ENCODE data around the gene ZC3H4. TPM values are rescaled to one million over a fixed set of nuclear protein-coding genes. Genes with fewer than 3 reads are reported as not detected.
A peak's percentile ranks its signal among the peaks of the same experiment; 100 is the strongest.

ZC3H4 gene
- 10 to 100 TPM in 1 of 2 donors, 1 to 10 TPM in 1; 8.4 to 13.5 TPM for polyA plus RNA-seq

DNA sequence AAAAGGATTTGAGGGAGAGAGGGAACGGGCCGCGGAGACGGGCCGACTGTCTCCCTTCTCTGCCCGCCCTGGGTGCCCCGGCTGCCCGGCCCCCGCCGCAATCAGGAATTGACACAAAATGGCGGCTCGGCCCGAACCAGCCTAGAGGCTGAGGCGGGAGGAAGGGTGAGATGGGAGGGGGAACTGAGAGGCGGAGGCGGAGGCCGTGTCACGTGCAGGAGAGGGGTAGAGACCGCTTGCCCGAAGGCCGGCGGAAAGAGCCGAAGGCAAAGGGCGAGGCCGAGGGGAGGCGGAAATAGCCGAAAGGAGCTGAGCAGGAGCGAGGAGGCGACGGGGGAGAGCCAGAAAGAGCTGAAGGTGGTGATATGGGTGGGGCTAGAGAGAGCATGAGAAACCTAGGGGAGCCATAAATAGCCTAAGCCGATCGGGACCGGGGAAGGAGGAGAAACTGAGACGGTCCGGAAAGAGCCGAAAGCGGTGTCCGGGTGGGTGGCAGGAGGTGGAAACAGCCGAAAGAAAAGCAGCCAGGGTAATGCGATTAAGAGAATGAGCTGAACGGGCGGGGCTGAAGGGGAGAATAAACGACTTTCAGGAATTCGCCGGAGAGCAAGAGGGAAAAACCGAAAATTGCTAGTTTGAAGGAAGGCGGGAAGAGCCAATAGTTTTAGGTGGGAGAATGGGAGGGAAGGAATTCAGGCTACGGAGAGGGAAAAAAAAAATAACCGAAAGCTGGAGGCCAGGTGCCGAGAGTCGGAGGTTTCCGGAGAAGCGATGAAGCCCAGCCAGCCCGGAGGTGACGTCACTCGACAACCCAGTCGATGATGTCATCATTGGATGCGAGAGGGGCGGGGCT lies at the start of gene ZC3H4:
ZC3H4 (minus strand) TSS at position 780 of the 853 bp plus-strand sequence. CDS start 1,192 bp downstream, outside the sequence.
- Histone ChIP-seq H3K27me3 (ENCODE audit: control insufficient read depth in 1 of 2, insufficient read depth in 2 of 2, low read length in 2 of 2) (no peaks in the 10 kb centered on the region), H3K4me1 (ENCODE audit: control insufficient read depth in 2 of 2, insufficient read depth in 2 of 2, low read length in 1 of 2) (no peaks in the 10 kb centered on the region), H3K36me3 (ENCODE audit: control insufficient read depth in 2 of 2, insufficient read depth in 2 of 2, low read length in 1 of 2) (no peaks in the 10 kb centered on the region), H3K9me3 (ENCODE audit: control insufficient read depth in 2 of 2, insufficient read depth in 1 of 2, low read depth in 1 of 2, low read length in 1 of 2) (no peaks in the 10 kb centered on the region), H3K4me3 (ENCODE audit: low read depth in 1 of 2, low read length in 2 of 2) (peak within 1 kb of the TSS; percentile 75 to 94), H3K27ac (ENCODE audit: low read depth in 2 of 2, low read length in 1 of 2) (peak within 1 kb of the TSS; percentile 100)
- 0% methylated on average over 59 of the region's 59 CpGs for WGBS, 2 donors

DNA sequence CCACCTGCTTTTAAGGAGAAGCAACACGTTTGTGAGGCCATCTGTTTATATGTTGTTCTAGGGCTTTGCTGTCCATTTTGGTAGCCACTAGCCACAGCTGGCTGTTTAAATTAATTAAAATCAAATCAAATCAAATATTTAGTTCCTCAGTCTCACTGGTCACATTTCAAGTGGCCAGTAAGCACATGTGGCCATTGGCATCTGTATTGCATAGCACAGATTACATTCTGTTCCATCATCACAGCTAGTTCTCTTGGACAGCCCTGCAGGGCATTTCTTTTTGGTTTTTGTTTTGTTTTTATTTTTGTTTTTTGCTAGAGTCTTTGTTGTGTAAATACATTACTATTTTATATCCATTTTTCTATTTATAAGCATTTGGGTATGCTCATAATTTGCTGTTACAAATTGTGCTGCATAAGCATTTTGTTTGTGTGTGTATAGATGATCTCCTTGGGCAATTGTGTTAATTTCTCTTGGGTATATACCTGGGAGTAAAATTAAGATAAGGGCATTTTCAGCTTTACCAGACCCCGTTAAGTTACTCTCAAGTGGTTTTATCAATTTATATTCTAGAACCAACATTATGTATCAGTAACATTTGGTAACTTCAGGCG lies 48.4 kb upstream of the ZC3H4 start:
- H3K36me3 ChIP-seq (ENCODE audit: control insufficient read depth in 2 of 2, insufficient read depth in 2 of 2, low read length in 1 of 2) = peaks cover 0 to 2% of the 10 kb centered on the region in 2 donors
- no peaks in the 10 kb centered on the region for H3K27me3 ChIP-seq (ENCODE audit: control insufficient read depth in 1 of 2, insufficient read depth in 2 of 2, low read length in 2 of 2)
- 75 to 77% methylated on average over 3 of the region's 3 CpGs for WGBS, 2 donors
- H3K9me3 ChIP-seq (ENCODE audit: control insufficient read depth in 2 of 2, insufficient read depth in 1 of 2, low read depth in 1 of 2, low read length in 1 of 2) = no peaks in the 10 kb centered on the region
- no peak overlapping the region for H3K4me3 ChIP-seq (ENCODE audit: low read depth in 1 of 2, low read length in 2 of 2)
- H3K4me1 ChIP-seq (ENCODE audit: control insufficient read depth in 2 of 2, insufficient read depth in 2 of 2, low read length in 1 of 2) = peaks cover 9 to 15% of the 10 kb centered on the region in 2 donors
- no peak overlapping the region for H3K27ac ChIP-seq (ENCODE audit: low read depth in 2 of 2, low read length in 1 of 2)

DNA sequence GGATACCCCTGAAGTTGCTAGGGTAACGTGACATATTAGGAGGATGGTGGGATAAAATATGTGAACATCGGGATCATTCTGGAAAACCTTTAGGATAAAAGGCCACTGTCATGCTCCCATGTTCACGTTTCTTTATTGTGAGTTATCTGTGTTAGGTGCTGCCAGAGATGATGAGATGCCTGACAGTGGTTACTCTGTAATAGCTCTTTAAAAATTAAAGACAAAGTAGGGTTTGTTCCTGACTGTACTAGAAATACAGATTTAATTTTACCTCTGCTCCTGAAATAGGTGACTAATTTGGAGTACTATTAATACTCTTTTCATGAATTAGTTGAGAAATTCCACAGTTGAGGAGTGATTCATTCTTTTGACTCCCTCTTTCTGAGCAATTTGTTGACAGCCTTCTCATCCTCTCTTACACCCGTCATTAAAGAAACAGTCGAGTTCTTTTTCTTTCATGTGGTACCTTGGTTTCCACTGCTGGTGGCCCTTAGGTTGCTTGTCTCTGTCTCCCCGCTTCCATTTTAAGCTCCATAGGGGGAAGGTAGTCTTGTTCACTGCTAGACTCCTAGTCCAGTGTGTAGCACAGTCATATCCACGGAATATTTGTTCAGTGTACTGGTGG lies 45.4 kb upstream of the ZC3H4 start:
- Histone ChIP-seq H3K4me3 (ENCODE audit: low read depth in 1 of 2, low read length in 2 of 2) (no peak overlapping the region), H3K9me3 (ENCODE audit: control insufficient read depth in 2 of 2, insufficient read depth in 1 of 2, low read depth in 1 of 2, low read length in 1 of 2) (no peaks in the 10 kb centered on the region), H3K36me3 (ENCODE audit: control insufficient read depth in 2 of 2, insufficient read depth in 2 of 2, low read length in 1 of 2) (peaks cover 0 to 4% of the 10 kb centered on the region in 2 donors), H3K4me1 (ENCODE audit: control insufficient read depth in 2 of 2, insufficient read depth in 2 of 2, low read length in 1 of 2) (peaks cover 9 to 15% of the 10 kb centered on the region in 2 donors), H3K27me3 (ENCODE audit: control insufficient read depth in 1 of 2, insufficient read depth in 2 of 2, low read length in 2 of 2) (no peaks in the 10 kb centered on the region), H3K27ac (ENCODE audit: low read depth in 2 of 2, low read length in 1 of 2) (peak overlapping the region; percentile 71 to 93)
- 61 to 72% methylated on average over 7 of the region's 7 CpGs for WGBS, 2 donors

- Histone ChIP-seq H3K36me3 (ENCODE audit: control insufficient read depth in 2 of 2, insufficient read depth in 2 of 2, low read length in 1 of 2) (peaks cover 0 to 4% of the 10 kb centered on the region in 2 donors), H3K9me3 (ENCODE audit: control insufficient read depth in 2 of 2, insufficient read depth in 1 of 2, low read depth in 1 of 2, low read length in 1 of 2) (no peaks in the 10 kb centered on the region), H3K27ac (ENCODE audit: low read depth in 2 of 2, low read length in 1 of 2) (peak overlapping the region; percentile 71 to 93), H3K4me3 (ENCODE audit: low read depth in 1 of 2, low read length in 2 of 2) (no peak overlapping the region), H3K27me3 (ENCODE audit: control insufficient read depth in 1 of 2, insufficient read depth in 2 of 2, low read length in 2 of 2) (no peaks in the 10 kb centered on the region), H3K4me1 (ENCODE audit: control insufficient read depth in 2 of 2, insufficient read depth in 2 of 2, low read length in 1 of 2) (peaks cover 9 to 15% of the 10 kb centered on the region in 2 donors)
- 55 to 62% methylated on average over 8 of the region's 8 CpGs for WGBS, 2 donors
Measured at GRCh38 chr19:47158367-47158791, 44.8 kb upstream of the ZC3H4 start.

DNA sequence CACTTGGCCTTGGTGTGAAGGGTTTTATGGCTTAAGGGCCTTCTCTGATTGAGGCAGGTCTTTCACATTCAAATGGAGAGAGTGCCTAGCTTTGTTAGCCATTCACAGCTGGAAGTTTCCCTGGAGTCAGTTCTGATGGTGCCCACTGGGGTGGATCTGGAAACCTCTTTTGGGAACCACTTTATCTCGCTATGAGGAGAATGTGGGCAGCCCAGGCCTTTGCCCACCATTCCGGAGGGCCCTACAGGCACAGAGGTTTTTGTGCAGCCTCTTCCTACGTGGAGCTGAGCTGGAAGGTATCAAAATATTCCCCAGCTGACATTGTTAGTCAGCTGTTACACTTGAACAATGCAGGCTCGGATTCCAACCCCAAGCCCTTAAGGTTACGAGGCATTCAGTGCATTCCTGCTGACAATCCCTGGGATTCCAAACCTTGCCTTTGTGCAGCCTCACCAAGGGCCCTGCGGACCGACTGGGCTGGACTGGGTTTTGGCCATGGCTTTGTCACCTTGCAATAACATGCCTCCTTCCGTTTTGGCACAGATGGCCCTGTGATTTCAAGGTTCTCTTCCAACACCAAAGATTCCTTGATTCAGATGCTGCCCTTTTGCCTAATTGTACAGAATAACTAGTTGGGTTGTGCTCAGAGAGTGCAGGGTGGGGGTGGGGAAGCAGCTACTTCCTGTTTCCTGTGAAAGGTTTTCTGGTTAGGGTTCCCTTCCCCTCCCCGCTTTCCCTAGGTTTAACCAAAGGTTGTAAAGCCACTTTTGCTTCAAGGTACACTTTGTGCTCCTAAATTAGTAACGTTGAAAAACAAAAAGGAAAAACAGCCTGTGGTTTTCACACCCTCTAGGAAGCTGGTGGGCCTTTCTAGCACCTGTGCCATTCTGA lies 44.1 kb upstream of the ZC3H4 start:
- peaks cover 9 to 15% of the 10 kb centered on the region in 2 donors for H3K4me1 ChIP-seq (ENCODE audit: control insufficient read depth in 2 of 2, insufficient read depth in 2 of 2, low read length in 1 of 2)
- WGBS, 2 donors = 30 to 35% methylated on average over 10 of the region's 10 CpGs
- peaks cover 0 to 4% of the 10 kb centered on the region in 2 donors for H3K36me3 ChIP-seq (ENCODE audit: control insufficient read depth in 2 of 2, insufficient read depth in 2 of 2, low read length in 1 of 2)
- no peaks in the 10 kb centered on the region for H3K9me3 ChIP-seq (ENCODE audit: control insufficient read depth in 2 of 2, insufficient read depth in 1 of 2, low read depth in 1 of 2, low read length in 1 of 2)
- H3K4me3 ChIP-seq (ENCODE audit: low read depth in 1 of 2, low read length in 2 of 2) = no peak overlapping the region
- no peaks in the 10 kb centered on the region for H3K27me3 ChIP-seq (ENCODE audit: control insufficient read depth in 1 of 2, insufficient read depth in 2 of 2, low read length in 2 of 2)
- peak overlapping the region; percentile 71 to 93 for H3K27ac ChIP-seq (ENCODE audit: low read depth in 2 of 2, low read length in 1 of 2)

GRCh38 chr19:47156861-47157430 lies 43.4 kb upstream of the ZC3H4 start:
- no peak overlapping the region for H3K4me3 ChIP-seq (ENCODE audit: low read depth in 1 of 2, low read length in 2 of 2)
- peak overlapping the region; percentile 71 to 93 for H3K27ac ChIP-seq (ENCODE audit: low read depth in 2 of 2, low read length in 1 of 2)
- peaks cover 9 to 15% of the 10 kb centered on the region in 2 donors for H3K4me1 ChIP-seq (ENCODE audit: control insufficient read depth in 2 of 2, insufficient read depth in 2 of 2, low read length in 1 of 2)
- H3K27me3 ChIP-seq (ENCODE audit: control insufficient read depth in 1 of 2, insufficient read depth in 2 of 2, low read length in 2 of 2) = no peaks in the 10 kb centered on the region
- H3K9me3 ChIP-seq (ENCODE audit: control insufficient read depth in 2 of 2, insufficient read depth in 1 of 2, low read depth in 1 of 2, low read length in 1 of 2) = no peaks in the 10 kb centered on the region
- peaks cover 0 to 4% of the 10 kb centered on the region in 2 donors for H3K36me3 ChIP-seq (ENCODE audit: control insufficient read depth in 2 of 2, insufficient read depth in 2 of 2, low read length in 1 of 2)
- 42 to 52% methylated on average over 7 of the region's 7 CpGs for WGBS, 2 donors

GRCh38 chr19:47155148-47155547 lies 41.6 kb upstream of the ZC3H4 start:
- Histone ChIP-seq H3K4me1 (ENCODE audit: control insufficient read depth in 2 of 2, insufficient read depth in 2 of 2, low read length in 1 of 2) (peaks cover 9 to 15% of the 10 kb centered on the region in 2 donors), H3K36me3 (ENCODE audit: control insufficient read depth in 2 of 2, insufficient read depth in 2 of 2, low read length in 1 of 2) (peaks cover 0 to 4% of the 10 kb centered on the region in 2 donors), H3K4me3 (ENCODE audit: low read depth in 1 of 2, low read length in 2 of 2) (no peak overlapping the region), H3K27me3 (ENCODE audit: control insufficient read depth in 1 of 2, insufficient read depth in 2 of 2, low read length in 2 of 2) (no peaks in the 10 kb centered on the region), H3K27ac (ENCODE audit: low read depth in 2 of 2, low read length in 1 of 2) (peak overlapping the region; percentile 23 to 49), H3K9me3 (ENCODE audit: control insufficient read depth in 2 of 2, insufficient read depth in 1 of 2, low read depth in 1 of 2, low read length in 1 of 2) (no peaks in the 10 kb centered on the region)
- WGBS, 2 donors = 67 to 70% methylated on average over 7 of the region's 7 CpGs

GRCh38 chr19:47153266-47153665 lies 39.7 kb upstream of the ZC3H4 start:
- Histone ChIP-seq H3K9me3 (ENCODE audit: control insufficient read depth in 2 of 2, insufficient read depth in 1 of 2, low read depth in 1 of 2, low read length in 1 of 2) (no peaks in the 10 kb centered on the region), H3K4me3 (ENCODE audit: low read depth in 1 of 2, low read length in 2 of 2) (no peak overlapping the region), H3K27ac (ENCODE audit: low read depth in 2 of 2, low read length in 1 of 2) (peak overlapping the region; percentile 76 to 78), H3K27me3 (ENCODE audit: control insufficient read depth in 1 of 2, insufficient read depth in 2 of 2, low read length in 2 of 2) (no peaks in the 10 kb centered on the region), H3K36me3 (ENCODE audit: control insufficient read depth in 2 of 2, insufficient read depth in 2 of 2, low read length in 1 of 2) (peaks cover 0 to 4% of the 10 kb centered on the region in 2 donors), H3K4me1 (ENCODE audit: control insufficient read depth in 2 of 2, insufficient read depth in 2 of 2, low read length in 1 of 2) (peaks cover 6 to 8% of the 10 kb centered on the region in 2 donors)
- WGBS, 2 donors = 45 to 57% methylated on average over 2 of the region's 2 CpGs
